ENCODE results near the gene MMP24. TPM values are rescaled to one million over a fixed set of nuclear protein-coding genes. Genes with fewer than 3 reads are reported as not detected.
A peak's percentile ranks its signal among the peaks of the same experiment; 100 is the strongest.

The MMP24 gene
- total and polyA plus RNA-seq, 2 of the 13 experiments (the other 11 are each of a cell fraction or from before 2014, with no cell fraction given) = 0.29 to 0.35 TPM

GRCh38 chr20:35305682-35306556 lies 79.4 kb downstream of the MMP24 start (continued):
- no peak for TF ChIP-seq ATF1 (CRISPR knock-in tag; IDR thresholded peaks at IDR 0.05)
- TF ChIP-seq RCOR2 (CRISPR knock-in tag; IDR thresholded peaks at IDR 0.05) = peak; percentile 66; the same call in 1 of the 2 replicates
- TF ChIP-seq NKX3-1 (CRISPR knock-in tag; IDR thresholded peaks at IDR 0.05) = no peak
- TF ChIP-seq ZFP82 (CRISPR knock-in tag; IDR thresholded peaks at IDR 0.05; ENCODE audit: borderline replicate concordance) = peak; percentile 31; the same call in 1 of the 2 replicates
- peak; percentile 51; the same call in 1 of the 2 replicates for TF ChIP-seq USF2 (IDR thresholded peaks at IDR 0.05; ENCODE audit: low read depth, low read length)
- TF ChIP-seq USF2 (CRISPR knock-in tag; IDR thresholded peaks at IDR 0.05; ENCODE audit: borderline replicate concordance) = no peak
- TF ChIP-seq TAF15 (IDR thresholded peaks at IDR 0.05; ENCODE audit: low read depth, low read length, poor library complexity, severe bottlenecking) = no peak
- no peak for TF ChIP-seq ZBTB3 (CRISPR knock-in tag; IDR thresholded peaks at IDR 0.05; ENCODE audit: borderline replicate concordance, low read depth)
- no peak for TF ChIP-seq GLMP (CRISPR knock-in tag; IDR thresholded peaks at IDR 0.05; ENCODE audit: borderline replicate concordance)
- peak; percentile 74 for TF ChIP-seq NR2F6 (IDR thresholded peaks at IDR 0.05)
- TF ChIP-seq NR2F6 (CRISPR knock-in tag; IDR thresholded peaks at IDR 0.05) = peak; percentile 84; the same call in 1 of the 2 replicates
- no peak for TF ChIP-seq ZNF558 (CRISPR knock-in tag; IDR thresholded peaks at IDR 0.05; ENCODE audit: borderline replicate concordance)
- peak; percentile 16; the same call in 1 of the 2 replicates for TF ChIP-seq ZNF274 (CRISPR knock-in tag; IDR thresholded peaks at IDR 0.05)
- TF ChIP-seq ZNF317 (CRISPR knock-in tag; IDR thresholded peaks at IDR 0.05) = no peak
- no peak for TF ChIP-seq THAP7 (CRISPR knock-in tag; IDR thresholded peaks at IDR 0.05)
- no peak for TF ChIP-seq SP4 (CRISPR knock-in tag; IDR thresholded peaks at IDR 0.05)
- peak; percentile 78; the same call in 1 of the 2 replicates for TF ChIP-seq ZBTB37 (CRISPR knock-in tag; IDR thresholded peaks at IDR 0.05)
- no peak for TF ChIP-seq ZNF816 (CRISPR knock-in tag; IDR thresholded peaks at IDR 0.05; ENCODE audit: borderline replicate concordance)

Measured in HepG2 (cell line).